BJ (cell line): ENCODE data around the gene CLECL1. TPM values are rescaled to one million over a fixed set of nuclear protein-coding genes. Genes with fewer than 3 reads are reported as not detected.

Experiments used
- CTCF ChIA-PET: fragments of 350-600 bp; formaldehyde crosslinking; extraction: SDS; loops from one replicate; lab custom pipeline; 2021; ENCODE audit warnings: antibody characterized with exemption, inconsistent platforms; lab: Yijun Ruan, JAX
- POLR2A ChIA-PET: fragments of 300-600 bp; sonication (Branson Sonifier 250); formaldehyde crosslinking; extraction: SDS; loops from one replicate; lab custom pipeline; 2021; ENCODE audit warnings: antibody characterized with exemption; lab: Charles Lee
- DNase-seq: peaks from one replicate; pipeline ENCODE4 v3.0.0-alpha.2; 2011; ENCODE audit warnings: low read depth
- H3K27me3 ChIP-seq: 2 replicates; pipeline ENCODE4 v1.6.0; 2011; ENCODE audit warnings: low read length; ENCODE audit not compliant: control insufficient read depth, insufficient read depth
- H3K36me3 ChIP-seq: 2 replicates; pipeline ENCODE4 v1.5.1; 2011; ENCODE audit warnings: low read length; ENCODE audit not compliant: control insufficient read depth, insufficient read depth
- H3K4me3 ChIP-seq: 2 replicates; pipeline ENCODE4 v1.5.1; 2011; ENCODE audit warnings: low read depth, mild to moderate bottlenecking, control low read depth, low read length
- CTCF ChIP-seq: IDR thresholded peaks from 2 replicates; pipeline ENCODE4 v1.5.1; 2011; ENCODE audit warnings: low read depth, mild to moderate bottlenecking, control low read depth, inconsistent platforms, low read length, moderate library complexity; ENCODE audit not compliant: insufficient read depth
- polyA plus RNA-seq: library from polyadenylated mRNA; depleted of rRNA; stranded (reverse); fragments of >200 nt; gene quantifications from 2 replicates; pipeline ENCODE4 v1.2.3, GENCODE V29; 2011; rRNA removed

CLECL1 gene
- polyA plus RNA-seq, 1 experiment = not detected

DNA sequence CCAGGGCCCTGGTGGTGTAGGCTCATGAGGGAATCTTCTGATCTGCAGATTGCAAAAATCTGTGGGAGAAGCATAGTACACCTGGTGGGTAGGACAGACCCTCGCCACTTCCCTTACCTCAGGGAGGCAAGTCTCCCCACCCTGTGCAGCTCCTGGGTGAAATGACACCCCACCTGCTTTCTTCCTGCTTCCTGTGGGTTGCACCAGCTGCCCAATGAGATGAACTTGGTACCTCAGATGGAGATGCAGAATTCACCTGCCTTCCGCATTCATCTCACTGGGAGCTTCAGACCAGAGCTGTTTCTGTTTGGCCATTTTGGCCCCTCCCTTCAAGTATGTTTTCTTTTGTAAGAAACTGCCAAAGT, 58.7 kb downstream of the CLECL1 start:
- CTCF ChIA-PET = interaction anchor here (2.3 kb wide), 1 partner anchor 11 kb away, joined by 4 read pairs; no protein-coding TSS in a partner anchor

DNA sequence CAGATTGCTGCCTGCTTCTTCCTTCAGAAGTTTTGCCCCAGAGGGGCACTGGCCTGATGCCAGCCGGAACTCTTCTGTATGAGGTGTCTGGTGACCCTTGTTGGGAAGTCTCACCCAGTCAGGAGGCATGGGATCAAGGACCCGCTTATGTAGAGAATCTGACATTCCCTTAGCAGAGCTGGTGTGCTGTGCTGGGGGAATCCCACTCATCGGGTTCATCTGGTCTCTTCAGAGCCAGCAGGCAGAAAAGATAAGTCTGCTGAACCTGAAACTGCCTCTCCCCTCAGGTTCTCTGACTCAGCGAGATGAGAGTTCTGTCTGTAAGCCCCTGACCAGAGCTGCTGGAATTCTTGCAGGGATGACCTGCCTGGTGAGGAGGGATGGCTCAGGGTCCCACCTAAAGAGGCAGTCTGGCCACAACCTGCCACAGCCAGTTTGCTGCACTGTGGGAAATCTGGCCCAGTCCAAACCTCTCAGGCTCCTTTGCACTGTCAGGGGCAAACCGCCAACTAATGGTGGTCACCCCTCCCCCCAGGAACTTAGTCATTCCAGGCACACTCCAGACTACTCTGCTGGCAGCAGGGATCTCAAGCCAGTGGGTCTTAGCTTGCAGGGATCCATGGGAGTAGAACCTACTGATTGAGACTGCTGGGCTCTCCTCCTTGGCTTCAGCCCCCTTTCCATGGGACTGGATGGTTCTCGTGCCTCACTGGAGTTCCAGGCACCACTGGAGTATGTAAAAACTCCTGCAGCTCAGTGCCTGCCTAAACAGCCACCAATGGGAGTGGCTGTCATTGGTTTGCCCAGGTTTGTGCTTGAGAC, 59.3 kb downstream of the CLECL1 start:
- TF ChIP-seq CTCF = no peak
- H3K4me3 ChIP-seq = no peak overlapping the region
- ChIA-PET POLR2A (no interaction called here), CTCF (interaction anchor here (2.3 kb wide), 1 partner anchor 11 kb away, joined by 4 read pairs; no protein-coding TSS in a partner anchor)
- peak; percentile 63 for DNase-seq
- no peaks in the 10 kb centered on the region for H3K27me3 ChIP-seq
- no peaks in the 10 kb centered on the region for H3K36me3 ChIP-seq

More for the DNA sequence above, 58.7 kb downstream of the CLECL1 start:
- Histone ChIP-seq H3K36me3 (no peaks in the 10 kb centered on the region), H3K27me3 (no peaks in the 10 kb centered on the region), H3K4me3 (no peak overlapping the region)
- no peak for DNase-seq
- no peak for TF ChIP-seq CTCF
- POLR2A ChIA-PET = no interaction called here

Other genes starting within 250 kb of the CLECL1 start
- not detected in 2 replicates for gene KLRB1, start 125.2 kb downstream of the CLECL1 start, polyA plus RNA-seq
- gene CLEC2D, start 63.4 kb downstream of the CLECL1 start, polyA plus RNA-seq = 1.7 and 3.6 TPM in 2 replicates
- not detected in 2 replicates for gene CD69, start 27.8 kb upstream of the CLECL1 start, polyA plus RNA-seq
- not detected in 2 replicates for gene KLRF1, start 94.4 kb upstream of the CLECL1 start, polyA plus RNA-seq
- 0.04 and 0.27 TPM in 2 replicates for gene CLEC2B, start 136.3 kb upstream of the CLECL1 start, polyA plus RNA-seq
- not detected in 2 replicates for gene KLRF2, start 148.4 kb upstream of the CLECL1 start, polyA plus RNA-seq
- gene CLEC2A, start 199.3 kb upstream of the CLECL1 start, polyA plus RNA-seq = not detected in 2 replicates
- gene CLEC12A, start 238.3 kb upstream of the CLECL1 start, polyA plus RNA-seq = not detected in 2 replicates